Smooth muscle cell of the brain vasculature (primary cell): ENCODE measurements around the gene ZSWIM4.
"Not testable (repeated sequence)": the region's sequence is repeated elsewhere in the genome, so short reads cannot be mapped to it uniquely, and the experiment has no call there.

Experiments used
- DNase-seq: peaks from one replicate; pipeline ENCODE4 v3.0.0-alpha.2; 2012; ENCODE audit warnings: low read depth, low spot score

Gene ZSWIM4

GRCh38 chr19:13778398-13778797 is 16.8 kb upstream of the ZSWIM4 start:
- no peak for DNase-seq

DNA sequence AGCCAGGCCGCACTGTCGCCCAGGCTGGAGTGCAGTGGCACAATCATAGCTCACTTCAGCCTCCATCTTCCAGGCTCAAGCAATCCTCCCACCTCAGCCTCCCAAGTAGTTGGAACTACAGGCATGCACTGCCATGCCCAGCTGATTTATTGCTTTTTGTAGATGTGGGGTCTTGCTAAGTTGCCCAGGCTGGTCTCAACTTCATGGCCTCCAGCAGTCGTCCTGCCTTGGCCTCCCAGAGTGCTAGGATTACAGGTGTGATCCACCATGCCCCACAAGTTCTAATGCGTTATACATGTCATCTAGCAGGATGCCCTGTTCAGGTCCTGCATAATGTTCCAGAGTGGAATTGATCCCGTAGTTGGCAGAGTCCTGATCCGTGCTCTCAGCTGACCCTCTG is 16.4 kb upstream of the ZSWIM4 start:
- DNase-seq, result no peak

- DNase-seq, result not testable (repeated sequence)
Observed at GRCh38 chr19:13779794-13780193, 15.4 kb upstream of the ZSWIM4 start.

GRCh38 chr19:13781547-13781946 is 13.7 kb upstream of the ZSWIM4 start:
- no peak for DNase-seq

DNA sequence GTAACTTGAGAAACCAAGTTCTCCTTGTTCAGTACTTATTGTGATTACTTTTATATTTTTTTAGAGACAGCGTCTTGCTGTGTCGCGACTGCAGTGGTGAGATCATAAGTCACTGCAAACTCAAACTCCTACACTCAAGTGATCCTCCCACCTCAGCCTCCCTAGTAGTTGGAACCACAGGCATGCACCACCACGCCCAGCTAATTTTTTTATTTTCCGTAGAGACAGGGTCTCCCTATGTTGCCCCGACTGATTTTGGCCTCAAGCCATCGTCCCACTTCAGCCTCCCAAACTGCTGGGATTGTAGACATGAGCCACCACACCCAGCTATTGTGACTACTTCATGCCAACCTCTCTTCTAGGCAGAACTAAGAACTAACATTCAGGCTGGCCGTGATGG is 12.7 kb upstream of the ZSWIM4 start:
- DNase-seq, result no peak

DNA sequence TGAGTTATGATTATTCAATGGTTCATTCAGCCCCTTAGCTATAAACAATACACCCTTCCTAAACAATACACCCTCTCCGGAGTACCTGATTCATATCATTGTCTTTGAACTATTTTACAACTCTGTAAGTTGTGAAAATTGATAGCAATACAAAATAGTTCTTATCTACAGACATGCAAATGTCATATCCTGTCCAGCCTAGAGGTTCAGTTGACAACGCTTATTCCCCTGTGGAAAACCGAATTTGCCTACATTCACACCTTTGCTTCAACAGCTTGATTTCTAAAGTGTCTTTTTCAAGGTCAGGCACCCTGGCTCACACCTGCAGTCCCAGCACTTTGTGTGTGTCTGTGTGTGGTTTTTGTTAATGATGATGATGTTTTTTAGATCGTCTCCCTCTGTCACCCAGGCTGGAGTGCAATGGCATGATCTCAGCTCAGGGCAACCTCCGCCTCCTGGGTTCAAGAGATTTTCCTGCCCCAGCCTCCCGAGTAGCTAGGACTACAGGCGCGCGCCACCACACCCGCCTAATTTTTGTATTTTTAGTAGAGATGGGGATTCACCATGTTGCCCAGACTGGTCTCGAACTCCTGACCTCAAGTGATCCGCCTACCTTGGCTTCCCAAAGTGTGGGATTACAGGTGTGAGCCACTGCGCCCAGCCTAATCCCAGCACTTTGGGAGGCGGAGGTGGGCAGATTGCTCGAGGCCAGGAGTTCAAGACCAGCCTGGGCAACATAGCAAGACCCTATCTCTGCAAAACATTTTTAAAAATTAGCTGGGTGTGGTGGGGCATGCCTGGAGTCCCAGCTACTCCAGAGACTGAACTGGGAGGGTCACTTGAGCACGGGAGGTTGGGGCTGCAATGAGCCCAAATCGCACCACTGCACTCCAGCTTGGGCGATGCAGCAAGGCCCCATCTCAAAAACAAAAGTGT is 11.4 kb upstream of the ZSWIM4 start:
- no peak for DNase-seq

- DNase-seq, result no peak
Observed at GRCh38 chr19:13784731-13785452, 10.4 kb upstream of the ZSWIM4 start.

DNA sequence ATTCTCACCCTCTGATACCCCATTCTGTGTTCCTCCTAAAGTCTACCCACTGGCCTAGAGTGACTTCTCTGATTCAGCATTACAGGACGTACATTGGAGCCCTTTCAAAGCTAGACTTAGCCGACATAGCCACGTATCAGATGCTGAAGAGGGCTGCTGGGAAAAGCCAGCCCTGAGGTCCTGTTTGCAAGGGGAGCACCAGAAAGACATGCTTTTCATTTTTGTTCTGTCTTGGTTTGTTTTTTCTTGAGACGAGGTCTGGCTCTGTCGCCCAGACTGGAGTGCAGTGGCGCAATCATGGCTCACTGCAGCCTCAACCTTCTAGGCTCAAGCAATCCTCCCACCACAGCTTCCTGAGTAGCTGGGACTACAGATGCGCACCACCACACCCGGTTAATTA is 6.3 kb upstream of the ZSWIM4 start:
- DNase-seq, result no peak

DNA sequence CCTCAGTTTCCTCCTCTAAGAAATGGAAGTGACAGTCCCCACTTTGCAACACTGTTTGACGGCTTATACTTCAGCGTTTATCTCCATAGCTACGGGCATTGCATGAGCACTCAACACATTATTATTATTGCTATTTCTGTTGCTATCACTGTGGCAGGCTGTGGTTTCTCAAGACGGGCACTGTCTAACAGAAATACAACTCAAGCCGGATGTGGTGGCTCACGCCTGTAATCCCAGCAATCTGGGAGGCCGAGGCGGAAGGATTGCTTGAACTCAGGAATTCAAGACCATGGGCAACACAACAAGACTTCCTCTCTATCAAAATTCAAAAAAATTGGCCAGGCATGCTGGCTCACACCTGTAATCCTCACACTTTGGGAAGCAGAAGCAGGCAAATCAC is 4.9 kb upstream of the ZSWIM4 start:
- no peak for DNase-seq

DNA sequence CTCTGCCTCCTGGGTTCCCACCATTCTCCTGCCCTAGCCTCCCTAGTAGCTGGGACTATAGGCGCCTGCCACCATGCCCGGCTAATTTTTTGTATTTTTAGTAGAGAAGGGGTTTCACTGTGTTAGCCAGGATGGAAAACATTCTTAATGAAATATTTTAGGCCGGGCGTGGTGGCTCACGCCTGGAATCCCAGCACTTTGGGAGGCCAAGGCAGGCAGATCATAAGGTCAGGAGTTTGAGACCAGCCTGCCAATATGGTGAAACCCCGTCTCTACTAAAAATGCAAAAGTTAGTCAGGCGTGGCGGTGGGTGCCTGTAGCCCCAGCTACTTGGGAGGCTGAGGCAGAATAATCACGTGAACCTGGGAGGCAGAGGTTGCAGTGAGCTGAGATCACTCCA is 1.9 kb upstream of the ZSWIM4 start:
- not testable (repeated sequence) for DNase-seq

DNA sequence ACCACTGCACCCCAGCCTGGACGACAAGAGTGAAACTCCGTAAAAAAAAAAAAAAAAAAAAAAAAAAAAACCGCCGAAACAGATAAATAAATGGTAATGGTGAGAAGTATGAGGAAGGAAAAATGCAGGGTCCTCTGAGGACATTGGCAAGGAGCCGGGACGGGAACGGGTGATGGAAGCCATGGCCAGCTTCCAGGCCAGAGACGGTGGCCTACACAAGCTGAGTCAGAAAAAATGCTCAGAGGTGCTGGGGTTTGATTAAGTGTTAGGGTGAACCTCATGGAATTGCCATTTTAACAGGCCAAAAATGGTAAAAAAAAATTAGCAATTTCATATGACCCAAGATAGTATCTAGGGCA is 866 bp upstream of the ZSWIM4 start:
- DNase-seq, result no peak

GRCh38 chr19:13795595-13796300 is 505 bp downstream of the ZSWIM4 start:
- no peak for DNase-seq

DNA sequence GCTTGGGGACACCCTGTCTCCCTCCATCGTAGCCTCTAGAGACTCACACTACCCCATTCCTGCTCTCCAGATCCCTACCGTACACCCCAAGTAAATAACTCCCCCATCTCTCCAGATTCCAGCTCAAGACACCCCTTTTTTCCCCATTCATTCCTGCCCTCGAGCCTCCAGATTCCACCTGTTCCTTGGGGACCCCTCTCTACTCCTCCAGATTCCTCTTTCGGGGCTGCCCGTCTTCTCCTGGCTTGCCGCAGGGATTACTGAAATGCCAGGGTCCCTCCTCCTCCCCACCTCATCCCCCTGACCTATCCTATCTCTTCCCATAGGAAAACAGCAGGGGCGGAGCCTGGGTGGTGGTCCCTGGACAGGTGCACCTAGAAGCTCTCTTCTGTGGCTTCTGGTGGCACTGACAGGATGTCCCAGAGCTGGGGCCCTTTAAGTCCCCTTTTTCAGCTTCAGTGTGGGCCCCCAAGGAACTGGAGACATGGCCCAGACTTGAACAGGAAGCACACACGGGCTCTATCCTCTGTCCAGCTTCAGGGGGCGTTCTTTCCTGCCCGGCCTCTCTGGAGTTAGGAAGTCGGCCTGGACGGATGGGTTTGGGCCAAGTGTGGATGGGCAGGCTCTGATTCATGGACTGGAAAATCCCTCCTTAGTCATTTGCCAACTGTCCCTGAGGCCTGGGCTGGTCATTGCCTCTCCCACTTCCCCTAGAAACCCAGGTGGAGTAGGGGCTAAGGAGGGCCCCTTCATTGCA is 1.2 kb downstream of the ZSWIM4 start:
- no peak for DNase-seq

DNA sequence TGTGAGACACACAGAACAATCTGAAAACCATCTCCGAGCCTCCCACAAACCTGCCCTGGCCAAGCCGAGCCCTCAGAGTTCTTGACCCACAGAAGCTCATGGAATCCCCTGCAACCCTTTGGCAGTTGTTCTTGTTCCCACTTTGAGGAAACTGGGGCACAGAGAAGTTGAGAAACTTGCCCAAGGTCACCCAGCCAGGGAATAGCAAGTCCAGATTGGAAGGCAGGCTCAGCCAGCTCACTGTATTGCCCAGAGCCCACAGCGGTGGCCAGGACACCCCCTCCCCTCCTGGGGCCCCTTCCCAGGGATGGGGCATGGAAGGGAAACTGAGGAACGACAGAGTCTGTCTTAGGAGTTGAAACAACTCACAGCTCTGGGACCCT is 1.8 kb downstream of the ZSWIM4 start:
- DNase-seq, result no peak

DNA sequence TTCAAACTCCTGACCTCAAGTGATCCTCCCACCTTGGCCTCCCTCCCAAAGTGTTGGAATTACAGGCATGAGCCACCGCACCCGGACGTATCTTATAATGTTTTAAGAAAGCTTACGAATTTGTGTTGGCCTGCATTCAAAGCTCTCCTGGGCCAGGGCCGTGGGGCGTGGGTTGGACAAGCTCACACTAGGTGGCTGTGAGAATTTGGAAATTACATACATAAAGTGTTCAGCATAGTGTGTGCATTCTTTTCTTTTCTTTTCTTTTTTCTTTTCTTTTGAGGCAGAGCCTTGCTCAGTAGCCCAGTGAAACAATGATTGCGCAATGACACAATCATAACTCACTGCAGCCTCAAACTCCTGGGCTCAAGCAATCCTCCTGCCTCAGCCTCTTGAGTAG is 2.6 kb downstream of the ZSWIM4 start:
- DNase-seq, result no peak

GRCh38 chr19:13799669-13800068 is 4.4 kb downstream of the ZSWIM4 start:
- DNase-seq, result no peak

DNA sequence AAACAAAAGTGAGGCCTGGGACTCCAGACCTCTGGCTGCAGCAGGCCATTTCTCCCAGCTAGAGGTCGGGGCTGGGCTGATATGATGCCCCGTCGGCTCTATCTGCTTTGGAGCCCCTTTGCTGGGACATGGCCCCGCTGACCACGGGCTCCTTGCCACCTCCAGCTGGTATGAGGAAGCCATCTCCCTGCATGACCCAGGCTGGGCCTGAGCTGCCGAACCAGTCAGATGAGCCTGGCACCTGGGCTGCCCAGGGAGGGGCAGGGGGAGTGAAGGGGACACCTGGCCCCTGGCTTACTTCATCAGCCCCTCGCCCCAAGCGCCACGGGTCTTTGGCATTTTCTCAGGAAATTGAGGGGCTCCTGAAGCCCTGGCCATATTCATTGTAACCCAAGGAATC is 7.8 kb downstream of the ZSWIM4 start:
- DNase-seq, result no peak

DNA sequence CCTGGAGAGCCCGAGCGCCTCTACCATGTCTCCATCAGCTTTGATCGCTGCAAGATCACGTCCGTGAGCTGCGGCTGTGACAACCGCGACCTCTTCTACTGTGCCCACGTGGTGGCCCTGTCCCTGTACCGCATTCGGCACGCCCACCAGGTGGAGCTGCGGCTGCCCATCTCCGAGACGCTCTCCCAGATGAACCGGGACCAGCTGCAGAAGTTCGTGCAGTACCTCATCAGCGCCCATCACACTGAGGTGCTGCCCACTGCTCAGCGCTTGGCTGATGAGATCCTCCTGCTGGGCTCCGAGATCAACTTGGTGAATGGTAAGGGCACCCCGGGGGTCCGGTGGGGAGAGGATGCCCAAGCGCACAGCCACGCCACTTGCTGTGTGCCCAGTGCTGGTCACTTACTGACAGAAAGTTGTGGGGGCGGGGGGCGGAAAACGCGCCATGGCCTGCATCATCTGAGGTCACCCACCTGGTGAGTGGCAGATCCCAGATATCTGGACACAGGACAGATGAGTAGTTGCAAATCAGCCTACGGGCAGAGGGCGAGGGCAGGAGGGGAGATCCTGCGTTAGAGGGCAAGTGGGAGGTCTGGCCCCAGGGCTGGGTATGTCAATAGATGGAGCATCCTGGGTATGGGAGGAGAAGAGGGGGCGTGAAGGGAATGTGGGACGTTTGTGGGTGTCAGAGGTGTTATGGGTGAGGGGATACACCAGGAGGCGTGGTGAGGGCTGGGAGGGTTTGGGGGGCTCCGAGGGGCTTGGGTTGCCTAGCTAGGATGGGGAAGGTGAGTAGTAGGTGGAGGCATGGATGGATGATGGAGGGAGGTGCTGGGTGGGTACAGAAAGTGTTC is 9.8 kb downstream of the ZSWIM4 start:
- no peak for DNase-seq

DNA sequence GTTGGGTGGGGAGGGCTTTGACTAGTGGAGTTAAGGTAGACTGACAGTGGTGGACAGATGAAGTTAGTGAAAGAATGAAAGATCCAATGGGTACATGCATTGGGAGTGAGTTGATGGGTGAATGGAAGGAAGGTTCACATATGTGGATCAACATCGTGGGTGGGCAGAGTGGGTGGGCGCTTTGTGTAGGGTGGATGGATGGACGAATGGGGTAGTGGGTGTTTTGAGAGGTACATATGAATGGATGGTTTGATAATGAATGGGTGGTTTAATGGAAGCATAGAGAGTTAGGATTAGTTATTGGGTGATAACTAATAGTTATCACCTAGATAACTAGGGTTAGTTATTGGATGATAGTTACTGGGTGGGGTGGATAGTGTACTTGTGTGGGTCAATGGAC is 11.5 kb downstream of the ZSWIM4 start:
- DNase-seq, result no peak

DNA sequence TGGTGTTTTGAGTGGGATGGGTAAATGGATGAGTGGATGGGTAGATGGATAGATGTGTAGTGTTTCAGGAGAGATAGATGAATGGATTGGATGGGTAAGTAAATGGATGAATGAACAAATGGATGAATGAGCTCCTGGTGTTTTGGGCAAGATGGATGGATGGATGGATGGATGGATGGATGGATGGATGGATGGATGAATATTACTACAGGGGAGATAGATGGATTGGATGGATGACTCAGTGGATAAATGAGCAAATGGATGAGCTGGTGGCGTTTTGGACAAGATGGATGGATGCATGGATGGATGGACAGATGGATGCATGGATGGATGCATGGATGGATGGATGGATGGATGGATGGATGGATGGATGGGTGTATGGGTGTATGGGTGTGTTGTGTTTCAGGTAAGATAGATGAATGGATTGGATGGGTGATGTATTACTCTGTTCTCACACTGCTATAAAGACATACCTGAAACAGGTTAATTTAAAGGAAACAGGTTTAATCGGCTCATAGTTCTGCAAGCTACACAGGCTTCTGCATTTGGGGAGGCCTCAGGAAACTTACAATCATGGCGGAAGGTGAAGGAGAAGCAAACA is 12.3 kb downstream of the ZSWIM4 start:
- DNase-seq, result no peak
